GM12878 (cell line): ENCODE results near the gene LASP1NB.

Experiments used
- ATAC-seq: fragments of 200-7000 bp; cut with Tn5 transposase; 3 replicates; pipeline ENCODE4 v1.9.1; 2020; ENCODE audit warnings: mild to moderate bottlenecking, moderate library complexity
- BruUV-seq: library from RNA; stranded (reverse); fragments of 400-500 nt; replicated peaks from 2 replicates; lab custom pipeline; 2021; lab: Mats Ljungman, UMichigan
- CTCF ChIA-PET: fragments of 300-600 bp; sonication (Branson Sonifier 250); formaldehyde crosslinking; extraction: SDS; loops from one replicate; lab custom pipeline; 2021; ENCODE audit warnings: inconsistent platforms; lab: Yijun Ruan, JAX
- POLR2A ChIA-PET: fragments of 350-600 bp; formaldehyde crosslinking; extraction: SDS; loops from one replicate; lab custom pipeline; 2021; ENCODE audit warnings: inconsistent platforms; lab: Charles Lee
- RAD21 ChIA-PET: fragments of 300-600 bp; sonication (Branson Sonifier 250); formaldehyde crosslinking; loops from one replicate; lab custom pipeline; 2023; ENCODE audit warnings: antibody characterized with exemption; ENCODE audit not compliant: unreplicated experiment; lab: Charles Lee
- SMC1A ChIA-PET: fragments of 300-600 bp; sonication (Branson Sonifier 250); formaldehyde crosslinking; loops from one replicate; lab custom pipeline; 2023; ENCODE audit not compliant: unreplicated experiment, uncharacterized antibody; lab: Charles Lee
- DNase-seq: peaks from one replicate; pipeline ENCODE4 v3.0.0-alpha.2; 2011; ENCODE audit warnings: low read depth, low spot score
- FAIRE-seq: peaks from 3 replicates; lab custom pipeline; 2011; peaks lifted over from hg19 to GRCh38; lab: Jason Lieb, UNC
- H2AFZ ChIP-seq: 2 replicates; pipeline ENCODE4 v1.6.0; 2011; ENCODE audit warnings: low read depth, low read length, control low read depth; ENCODE audit not compliant: control insufficient read depth
- H3K27ac ChIP-seq: 2 replicates; pipeline ENCODE4 v1.5.1; 2011; ENCODE audit warnings: control low read depth; ENCODE audit not compliant: control insufficient read depth, insufficient read depth
- H3K27me3 ChIP-seq, 2 experiments: replicated peaks in 1 of 2; 2 replicates each; pipeline versions ENCODE4 v1.6.0 to v1.6.1; 2011; ENCODE audit warnings: low read length in 1 of 2; ENCODE audit not compliant: control insufficient read depth in 2 of 2, insufficient read depth in 2 of 2
- H3K36me3 ChIP-seq, 2 experiments: 2 replicates each; pipeline ENCODE4 v1.5.1; 2011; ENCODE audit warnings: low read length in 1 of 2; ENCODE audit not compliant: control insufficient read depth in 2 of 2, insufficient read depth in 2 of 2
- H3K4me1 ChIP-seq: 2 replicates; pipeline ENCODE4 v1.6.1; 2011; ENCODE audit warnings: mild to moderate bottlenecking, low read length, moderate library complexity, mixed read lengths; ENCODE audit not compliant: control insufficient read depth, insufficient read depth
- H3K4me2 ChIP-seq: 2 replicates; pipeline ENCODE4 v1.6.0; 2011; ENCODE audit warnings: control low read depth; ENCODE audit not compliant: control insufficient read depth, insufficient read depth
- H3K4me3 ChIP-seq: fragments of 200-600 bp; sonication (generic); 2 replicates; pipeline ENCODE4 v1.5.1; 2016
- H3K79me2 ChIP-seq: 2 replicates; pipeline ENCODE4 v1.6.0; 2011; ENCODE audit warnings: low read length; ENCODE audit not compliant: control insufficient read depth, insufficient read depth
- H3K9ac ChIP-seq: 2 replicates; pipeline ENCODE4 v1.8.0; 2011; ENCODE audit warnings: low read length, control low read depth, mixed read lengths; ENCODE audit not compliant: control insufficient read depth, insufficient read depth
- H3K9me3 ChIP-seq: replicated peaks from 3 replicates; pipeline ENCODE4 v1.5.1; 2011; ENCODE audit warnings: mild to moderate bottlenecking, low read length; ENCODE audit not compliant: control insufficient read depth, insufficient read depth
- H4K20me1 ChIP-seq: 2 replicates; pipeline ENCODE4 v1.6.0; 2011; ENCODE audit not compliant: control insufficient read depth, insufficient read depth
- CREM ChIP-seq: IDR thresholded peaks from 2 replicates; pipeline ENCODE4 v1.6.1; 2014; ENCODE audit warnings: antibody characterized with exemption, low read depth
- NFYB ChIP-seq: IDR thresholded peaks from 2 replicates; pipeline ENCODE4 v1.6.1; 2011; ENCODE audit warnings: low read depth, mild to moderate bottlenecking, low read length, improper control_type of control experiment, moderate library complexity; ENCODE audit not compliant: insufficient read depth
- RBBP5 ChIP-seq: fragments of 200-600 bp; sonication (generic); conservative IDR thresholded peaks from 2 replicates; pipeline ENCODE4 v1.6.1; 2016
- WGBS: methylation state at CpG from one replicate; pipeline ENCODE4 v1.1.6; 2016; ENCODE audit warnings: low lambda C conversion rate; ENCODE audit not compliant: insufficient replicate concordance, insufficient coverage; ENCODE audit errors: missing lambda C conversion rate; 5-methylcytosine and 5-hydroxymethylcytosine counted together
- in situ Hi-C: fragments of 300-500 bp; cut with MboI; formaldehyde crosslinking; loops from 9 replicates; pipeline ENCODE4 v1.14.3; 2018; ENCODE audit warnings: mixed read lengths
- intact Hi-C: fragments of 100-400 bp; cut with micrococcal nuclease; formaldehyde crosslinking; loops from one replicate; pipeline ENCODE4 v1.14.2; 2022; ENCODE audit not compliant: unreplicated experiment
- TF ChIP-seq, protein P1 (sequence below): fragments of 450-650 bp; formaldehyde crosslinking; IDR thresholded peaks from 2 replicates; pipeline ENCODE4 v1.4.0; 2022; ENCODE audit warnings: mild to moderate bottlenecking, moderate library complexity
- TF ChIP-seq, protein P2 (sequence below): fragments of 450-650 bp; IDR thresholded peaks from 2 replicates; pipeline ENCODE4 v1.6.1; 2017; ENCODE audit warnings: mild to moderate bottlenecking

The LASP1NB gene

DNA sequence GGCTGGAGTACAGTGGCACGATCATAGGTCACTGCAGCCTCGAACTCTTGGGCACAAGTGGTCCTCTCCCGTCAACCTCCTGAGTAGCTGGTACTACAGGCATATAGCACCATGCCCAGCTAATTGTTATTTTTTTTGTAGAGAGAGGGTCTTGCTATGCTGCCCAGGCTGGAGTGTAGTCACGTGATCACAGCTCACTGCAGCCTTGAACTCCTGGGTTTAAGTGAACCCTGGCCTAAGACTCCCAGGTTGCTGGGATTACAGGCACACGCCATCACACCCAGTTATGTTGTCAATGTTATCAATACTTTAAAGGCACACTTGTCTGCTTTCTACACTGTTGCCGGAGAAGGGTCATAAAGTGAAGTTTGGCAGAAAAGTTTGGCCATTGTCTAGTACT lies 22.0 kb upstream of the LASP1NB start:
- Histone ChIP-seq H3K27me3 (no peaks in the 10 kb centered on the region), H3K4me2 (no peak overlapping the region), H3K9me3 (no peaks in the 10 kb centered on the region), H4K20me1 (no peaks in the 10 kb centered on the region), H3K79me2 (peaks cover 6% of the 10 kb centered on the region), H2AFZ (no peak overlapping the region), H3K27ac (no peak overlapping the region), H3K36me3 (peaks cover 8 to 9% of the 10 kb centered on the region in 2 experiments), H3K9ac (no peak overlapping the region), H3K4me3 (no peak overlapping the region), H3K4me1 (peaks cover 18% of the 10 kb centered on the region)
- TF ChIP-seq, protein P1, sequence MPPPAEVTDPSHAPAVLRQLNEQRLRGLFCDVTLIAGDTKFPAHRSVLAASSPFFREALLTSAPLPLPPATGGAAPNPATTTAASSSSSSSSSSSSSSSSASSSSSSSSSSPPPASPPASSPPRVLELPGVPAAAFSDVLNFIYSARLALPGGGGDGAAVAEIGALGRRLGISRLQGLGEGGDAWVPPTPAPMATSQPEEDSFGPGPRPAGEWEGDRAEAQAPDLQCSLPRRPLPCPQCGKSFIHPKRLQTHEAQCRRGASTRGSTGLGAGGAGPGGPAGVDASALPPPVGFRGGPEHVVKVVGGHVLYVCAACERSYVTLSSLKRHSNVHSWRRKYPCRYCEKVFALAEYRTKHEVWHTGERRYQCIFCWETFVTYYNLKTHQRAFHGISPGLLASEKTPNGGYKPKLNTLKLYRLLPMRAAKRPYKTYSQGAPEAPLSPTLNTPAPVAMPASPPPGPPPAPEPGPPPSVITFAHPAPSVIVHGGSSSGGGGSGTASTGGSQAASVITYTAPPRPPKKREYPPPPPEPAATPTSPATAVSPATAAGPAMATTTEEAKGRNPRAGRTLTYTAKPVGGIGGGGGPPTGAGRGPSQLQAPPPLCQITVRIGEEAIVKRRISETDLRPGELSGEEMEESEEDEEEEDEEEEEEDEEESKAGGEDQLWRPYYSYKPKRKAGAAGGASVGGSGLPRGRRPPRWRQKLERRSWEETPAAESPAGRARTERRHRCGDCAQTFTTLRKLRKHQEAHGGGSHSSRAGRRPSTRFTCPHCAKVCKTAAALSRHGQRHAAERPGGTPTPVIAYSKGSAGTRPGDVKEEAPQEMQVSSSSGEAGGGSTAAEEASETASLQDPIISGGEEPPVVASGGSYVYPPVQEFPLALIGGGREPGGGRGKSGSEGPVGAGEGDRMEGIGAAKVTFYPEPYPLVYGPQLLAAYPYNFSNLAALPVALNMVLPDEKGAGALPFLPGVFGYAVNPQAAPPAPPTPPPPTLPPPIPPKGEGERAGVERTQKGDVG (CRISPR knock-in tag): no peak
- BruUV-seq: no TSS peak
- FAIRE-seq: no peak
- intact Hi-C loops (no loop called here), in situ Hi-C loops (no loop called here)
- ChIA-PET RAD21 (no interaction called here), POLR2A (no interaction called here), CTCF (interaction anchor here (1.2 kb wide), 1 partner anchor 32 kb away, joined by 3 read pairs; no protein-coding TSS in a partner anchor), SMC1A (interaction anchor here (1.7 kb wide), 1 partner anchor 32 kb away, joined by 4 read pairs; no protein-coding TSS in a partner anchor)
- WGBS: over 99% methylated on average over 6 of the region's 6 CpGs
- no peak for DNase-seq
- ATAC-seq: no peak

DNA sequence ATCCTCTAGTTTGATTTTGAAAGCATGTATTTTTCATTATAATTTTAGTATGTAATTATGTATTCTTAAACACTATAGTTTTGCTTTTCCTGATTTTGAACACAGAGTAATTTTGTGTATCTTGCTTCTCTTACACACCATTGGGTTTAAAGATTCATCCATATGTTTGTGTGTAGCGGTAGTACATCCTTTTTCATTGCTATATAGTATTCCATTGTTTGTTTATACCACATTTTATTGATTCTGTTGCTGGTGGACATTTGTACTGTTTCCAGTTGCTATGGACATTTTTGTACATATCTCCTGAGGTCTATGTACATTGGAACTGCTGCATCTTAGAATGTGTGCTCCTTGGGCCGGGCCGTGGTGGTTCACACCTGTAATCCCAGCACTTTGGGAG lies 20.5 kb upstream of the LASP1NB start:
- RAD21 ChIA-PET: no interaction called here
- POLR2A ChIA-PET: interaction anchor here (0.7 kb wide), 1 partner anchor 205 kb away, joined by 4 read pairs; no protein-coding TSS in a partner anchor
- BruUV-seq: no TSS peak
- no peak for ATAC-seq
- no peak overlapping the region for H3K9ac ChIP-seq
- H3K4me1 ChIP-seq: peaks cover 5% of the 10 kb centered on the region
- H3K9me3 ChIP-seq: no peaks in the 10 kb centered on the region
- WGBS: 99% methylated on average over 3 of the region's 3 CpGs
- no peak for DNase-seq
- no peak overlapping the region for H2AFZ ChIP-seq
- no peak overlapping the region for H3K4me2 ChIP-seq
- no peaks in the 10 kb centered on the region for H4K20me1 ChIP-seq
- no peak for TF ChIP-seq CREM
- no peak for TF ChIP-seq RBBP5
- no peak for TF ChIP-seq NFYB
- TF ChIP-seq, protein P2, sequence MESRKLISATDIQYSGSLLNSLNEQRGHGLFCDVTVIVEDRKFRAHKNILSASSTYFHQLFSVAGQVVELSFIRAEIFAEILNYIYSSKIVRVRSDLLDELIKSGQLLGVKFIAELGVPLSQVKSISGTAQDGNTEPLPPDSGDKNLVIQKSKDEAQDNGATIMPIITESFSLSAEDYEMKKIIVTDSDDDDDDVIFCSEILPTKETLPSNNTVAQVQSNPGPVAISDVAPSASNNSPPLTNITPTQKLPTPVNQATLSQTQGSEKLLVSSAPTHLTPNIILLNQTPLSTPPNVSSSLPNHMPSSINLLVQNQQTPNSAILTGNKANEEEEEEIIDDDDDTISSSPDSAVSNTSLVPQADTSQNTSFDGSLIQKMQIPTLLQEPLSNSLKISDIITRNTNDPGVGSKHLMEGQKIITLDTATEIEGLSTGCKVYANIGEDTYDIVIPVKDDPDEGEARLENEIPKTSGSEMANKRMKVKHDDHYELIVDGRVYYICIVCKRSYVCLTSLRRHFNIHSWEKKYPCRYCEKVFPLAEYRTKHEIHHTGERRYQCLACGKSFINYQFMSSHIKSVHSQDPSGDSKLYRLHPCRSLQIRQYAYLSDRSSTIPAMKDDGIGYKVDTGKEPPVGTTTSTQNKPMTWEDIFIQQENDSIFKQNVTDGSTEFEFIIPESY: 0 out of 2 replicates have a peak, but pooled peaks have one; percentile 55
- H3K27ac ChIP-seq: no peak overlapping the region
- no peak for FAIRE-seq
- H3K36me3 ChIP-seq: peaks cover 8 to 16% of the 10 kb centered on the region in 2 experiments
- peaks cover 2% of the 10 kb centered on the region for H3K79me2 ChIP-seq
- no peak overlapping the region for H3K4me3 ChIP-seq
- CTCF ChIA-PET: interaction anchor here (0.6 kb wide), 1 partner anchor 11 kb away, joined by 3 read pairs; no protein-coding TSS in a partner anchor
- H3K27me3 ChIP-seq: no peaks in the 10 kb centered on the region
- SMC1A ChIA-PET: interaction anchor here (1.7 kb wide), 1 partner anchor 33 kb away, joined by 4 read pairs; no protein-coding TSS in a partner anchor
- in situ Hi-C loops (no loop called here), intact Hi-C loops (no loop called here)
